ENCODE measurements around the gene NSFL1C.
"Not testable (repeated sequence)": the region's sequence is repeated elsewhere in the genome, so short reads cannot be mapped to it uniquely, and the experiment has no call there.

The NSFL1C gene

GRCh38 chr20:1466211-1467081, at the start of gene NSFL1C:
Gene NSFL1C, minus strand, starts transcription at chr20:1466849. Its CDS starts 25 bp downstream, at chr20:1466824.
- peak; percentile 96 for DNase-seq

- DNase-seq = no peak
Measured at GRCh38 chr20:1513801-1514200, 47.2 kb upstream of the NSFL1C start.

GRCh38 chr20:1509237-1509636, 42.6 kb upstream of the NSFL1C start:
- DNase-seq = no peak

- DNase-seq = no peak
Measured at GRCh38 chr20:1508574-1508973, 41.9 kb upstream of the NSFL1C start.

- DNase-seq = no peak
Measured at GRCh38 chr20:1507276-1507675, 40.6 kb upstream of the NSFL1C start.

- no peak for DNase-seq
Measured at GRCh38 chr20:1505871-1506270, 39.2 kb upstream of the NSFL1C start.

- no peak for DNase-seq
Measured at GRCh38 chr20:1505361-1505760, 38.7 kb upstream of the NSFL1C start.

GRCh38 chr20:1503564-1504227, 37.0 kb upstream of the NSFL1C start:
- DNase-seq = peak; percentile 75

GRCh38 chr20:1500496-1500895, 33.8 kb upstream of the NSFL1C start:
- DNase-seq = peak; percentile 15

GRCh38 chr20:1499528-1500420, 33.1 kb upstream of the NSFL1C start:
- no peak for DNase-seq

GRCh38 chr20:1497371-1497770, 30.7 kb upstream of the NSFL1C start:
- not testable (repeated sequence) for DNase-seq

GRCh38 chr20:1496930-1497329, 30.3 kb upstream of the NSFL1C start:
- DNase-seq = no peak

GRCh38 chr20:1494436-1494835, 27.8 kb upstream of the NSFL1C start:
- no peak for DNase-seq

GRCh38 chr20:1493536-1493935, 26.9 kb upstream of the NSFL1C start:
- DNase-seq = no peak

- no peak for DNase-seq
Measured at GRCh38 chr20:1491860-1492642, 25.4 kb upstream of the NSFL1C start.

- no peak for DNase-seq
Measured at GRCh38 chr20:1491281-1491840, 24.7 kb upstream of the NSFL1C start, which contains the start of gene SIRPB2. Gene SIRPB2, minus strand, starts transcription at chr20:1491420. Its CDS starts 61 bp downstream, at chr20:1491359.

- no peak for DNase-seq
Measured at GRCh38 chr20:1490643-1491195, 24.1 kb upstream of the NSFL1C start.

GRCh38 chr20:1489764-1490436, 23.3 kb upstream of the NSFL1C start:
- DNase-seq = no peak

GRCh38 chr20:1489325-1489724, 22.7 kb upstream of the NSFL1C start:
- DNase-seq = no peak

- no peak for DNase-seq
Measured at GRCh38 chr20:1486566-1486965, 19.9 kb upstream of the NSFL1C start.

Measured in NCI-H2171 (cell line).